HG02588 (cell line): ENCODE results near the gene PACRG.
"Not testable (repeated sequence)": the region's sequence is repeated elsewhere in the genome, so short reads cannot be mapped to it uniquely, and the experiment has no call there.

ENCODE experiments used
- ATAC-seq: cut with Tn5 transposase; IDR thresholded peaks from one replicate; pipeline ENCODE4 v1.9.1; 2021; ENCODE audit warnings: mild to moderate bottlenecking, moderate library complexity; ENCODE audit not compliant: unreplicated experiment

Gene PACRG

GRCh38 chr6:162727322-162728182 lies at the start of gene PACRG, which contains the start of gene PRKN:
PACRG (plus strand) TSS chr6:162727974.
PRKN (minus strand) TSS chr6:162727766.
- peak; percentile 97 for ATAC-seq

- not testable (repeated sequence) for ATAC-seq
Observed at GRCh38 chr6:162678896-162679295, 48.9 kb upstream of the PACRG start.

- no peak for ATAC-seq
Observed at GRCh38 chr6:162679681-162680080, 48.1 kb upstream of the PACRG start.

- ATAC-seq = no peak
Observed at GRCh38 chr6:162680367-162680766, 47.4 kb upstream of the PACRG start.

GRCh38 chr6:162680871-162681270 lies 46.9 kb upstream of the PACRG start:
- no peak for ATAC-seq

- ATAC-seq = no peak
Observed at GRCh38 chr6:162681447-162681846, 46.3 kb upstream of the PACRG start.

- ATAC-seq = no peak
Observed at GRCh38 chr6:162683135-162683534, 44.6 kb upstream of the PACRG start.

GRCh38 chr6:162684052-162684451 lies 43.7 kb upstream of the PACRG start:
- no peak for ATAC-seq

GRCh38 chr6:162684961-162685360 lies 42.8 kb upstream of the PACRG start:
- no peak for ATAC-seq

GRCh38 chr6:162685586-162685985 lies 42.2 kb upstream of the PACRG start:
- no peak for ATAC-seq

- no peak for ATAC-seq
Observed at GRCh38 chr6:162688751-162689345, 38.9 kb upstream of the PACRG start.

- ATAC-seq = no peak
Observed at GRCh38 chr6:162690158-162690557, 37.6 kb upstream of the PACRG start.

- ATAC-seq = no peak
Observed at GRCh38 chr6:162697872-162698403, 29.8 kb upstream of the PACRG start.

- no peak for ATAC-seq
Observed at GRCh38 chr6:162698440-162698839, 29.3 kb upstream of the PACRG start.

- ATAC-seq = no peak
Observed at GRCh38 chr6:162699961-162700360, 27.8 kb upstream of the PACRG start.

GRCh38 chr6:162700966-162701365 lies 26.8 kb upstream of the PACRG start:
- no peak for ATAC-seq

GRCh38 chr6:162701551-162701950 lies 26.2 kb upstream of the PACRG start:
- no peak for ATAC-seq

GRCh38 chr6:162702446-162702845 lies 25.3 kb upstream of the PACRG start:
- no peak for ATAC-seq

- no peak for ATAC-seq
Observed at GRCh38 chr6:162704001-162704400, 23.8 kb upstream of the PACRG start.

- ATAC-seq = no peak
Observed at GRCh38 chr6:162705736-162706135, 22.0 kb upstream of the PACRG start.

- ATAC-seq = no peak
Observed at GRCh38 chr6:162706232-162706631, 21.5 kb upstream of the PACRG start.

GRCh38 chr6:162708971-162709370 lies 18.8 kb upstream of the PACRG start:
- ATAC-seq = no peak
